Stimulated activated CD4-positive, alpha-beta T cell treated with anti-CD3 and anti-CD28 coated beads, TNF-alpha, amount 100 ng/mL, for 48 hours (primary cell): Measurements from ENCODE around the gene WARS2.

Experiments
- DNase-seq, 3 donors: peaks; one replicate each; pipeline ENCODE4 v3.0.0-alpha.2; 2020; ENCODE audit warnings: low read depth in 3 of 3

The WARS2 gene

DNA sequence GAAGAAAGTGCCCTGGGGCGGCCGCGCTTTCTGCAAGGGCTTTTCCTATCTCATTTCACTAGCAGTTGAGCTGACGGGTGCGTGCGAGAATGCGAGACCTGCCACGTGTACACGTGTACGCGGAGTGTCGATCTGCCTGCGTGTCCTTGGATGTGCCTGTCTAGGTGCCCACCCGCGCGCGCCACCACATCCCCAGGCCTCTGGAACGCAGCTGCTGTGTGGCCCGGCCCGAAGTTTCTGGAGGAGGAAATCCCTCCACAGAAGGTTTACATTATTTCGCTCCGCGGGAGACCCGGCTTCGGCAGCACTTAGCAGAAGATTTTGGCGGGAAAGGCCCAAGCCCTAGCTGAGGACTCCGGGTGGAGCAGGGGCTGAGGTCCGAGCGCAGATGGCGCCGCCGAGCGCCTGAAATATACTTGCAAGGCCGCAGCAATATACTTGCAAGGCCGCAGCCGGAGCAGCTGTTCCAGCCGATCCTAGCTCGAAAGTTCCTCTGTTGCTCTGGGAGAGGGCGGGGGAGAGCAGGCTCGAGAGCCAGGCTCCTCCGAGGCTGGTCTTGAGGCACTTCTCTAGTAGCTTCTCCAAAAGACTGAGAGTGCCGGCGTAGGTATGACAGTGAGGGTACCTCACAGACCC, 156.2 kb downstream of the WARS2 start:
- DNase-seq = no peak

DNA sequence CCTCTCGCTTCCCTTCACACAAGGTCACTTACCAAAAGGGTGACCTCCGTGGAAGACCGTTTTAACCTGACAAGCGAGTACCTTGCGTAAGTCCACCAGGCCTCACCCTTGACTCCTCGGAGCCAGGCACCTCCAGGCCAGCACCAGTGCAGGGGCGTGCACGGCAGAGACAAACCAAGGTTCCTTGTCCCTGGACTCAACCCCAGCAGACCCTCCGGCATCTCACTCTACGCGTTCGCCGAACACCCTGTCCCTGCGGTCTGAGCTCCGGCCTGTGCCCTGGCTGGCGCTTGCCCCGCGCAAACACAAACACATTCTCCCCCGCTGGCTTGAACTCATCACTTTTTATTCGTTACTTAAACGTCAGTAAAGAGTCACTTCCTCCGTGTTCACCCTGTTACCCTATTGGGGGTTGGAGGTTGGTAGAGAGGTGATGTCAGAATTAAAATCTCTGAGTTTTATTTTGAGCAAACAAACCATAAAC, 156.9 kb downstream of the WARS2 start:
- DNase-seq = no peak

DNA sequence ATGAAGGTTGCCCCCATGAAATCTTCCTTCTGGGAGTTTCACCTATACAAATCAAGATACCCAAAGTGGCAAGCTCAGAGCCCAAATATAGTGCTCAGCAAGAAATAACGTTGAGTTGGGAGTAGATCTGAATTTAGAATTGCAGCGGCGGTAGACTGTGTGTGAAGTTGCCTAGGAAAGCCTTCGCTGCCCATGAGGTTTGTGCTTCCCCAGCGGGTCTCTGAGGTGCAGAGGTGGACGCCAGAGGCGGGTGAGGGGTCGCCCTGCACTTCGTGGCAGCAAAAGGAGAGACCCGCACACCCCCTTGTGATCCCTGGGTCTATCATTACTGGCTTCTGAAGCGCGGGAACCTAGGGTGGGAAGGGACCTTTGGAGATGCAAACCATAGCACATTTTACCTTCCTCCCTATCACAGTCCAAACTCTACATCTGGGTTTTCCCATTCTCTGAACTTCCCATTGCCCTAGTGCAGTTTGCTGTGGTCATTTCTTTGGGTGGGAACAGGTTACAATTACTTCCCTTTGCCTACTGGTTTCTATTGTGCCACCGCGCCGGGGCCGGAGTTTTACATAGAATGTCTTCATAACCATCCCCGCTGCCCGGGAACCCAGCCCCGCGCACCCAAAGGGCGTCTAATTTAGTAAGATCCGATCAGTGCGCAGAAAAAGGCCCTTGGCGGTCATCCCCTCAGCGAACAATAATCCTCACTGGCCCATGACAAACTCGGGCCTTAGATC, 157.5 kb downstream of the WARS2 start:
- no peak for DNase-seq

DNA sequence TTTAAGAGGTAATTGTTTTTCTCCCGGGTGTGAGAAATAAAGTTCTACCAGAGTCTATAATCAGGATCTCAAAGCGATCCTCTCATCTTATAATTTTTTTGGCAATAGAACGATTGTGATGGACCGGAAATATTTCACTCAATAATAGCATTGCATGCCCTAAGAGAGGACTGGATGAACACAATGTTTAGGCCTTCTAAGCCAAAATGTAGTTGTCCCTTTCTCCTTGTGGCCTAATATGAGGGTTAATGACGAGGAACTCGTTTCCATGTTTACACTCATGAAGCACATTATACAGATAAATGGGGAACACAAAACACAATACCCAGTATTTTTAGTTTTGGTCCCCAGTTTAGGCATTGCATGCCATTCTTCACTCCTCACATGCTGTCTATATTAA, 158.2 kb downstream of the WARS2 start:
- no peak for DNase-seq

DNA sequence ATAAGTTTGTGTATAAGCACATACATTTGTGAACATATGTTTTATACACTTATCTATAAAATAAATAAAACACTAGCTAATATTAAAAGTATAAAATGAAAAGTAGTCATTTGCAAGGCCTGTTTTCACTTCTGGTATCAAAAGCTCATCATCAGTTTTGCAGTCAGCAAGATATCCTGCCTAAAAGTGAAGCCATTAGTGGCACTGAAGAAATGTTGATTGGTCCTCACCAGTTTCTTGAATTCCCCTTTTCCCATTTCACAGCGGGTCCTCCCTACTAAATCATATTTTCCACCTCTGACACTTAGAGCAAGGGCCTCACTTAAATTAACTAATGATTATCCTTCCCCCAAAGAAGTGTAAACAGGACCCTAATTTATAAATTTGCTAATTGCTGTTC, 159.0 kb downstream of the WARS2 start:
- no peak for DNase-seq
